AG04450 (cell line): Measurements from ENCODE around the gene TWNK. TPM values are rescaled to one million over a fixed set of nuclear protein-coding genes. Genes with fewer than 3 reads are reported as not detected.

ENCODE experiments used
- CTCF ChIA-PET: fragments of 300-600, 350-600 bp; formaldehyde crosslinking; extraction: SDS; loops from one replicate; lab custom pipeline; 2022; ENCODE audit warnings: antibody characterized with exemption, inconsistent platforms; lab: Charles Lee
- POLR2A ChIA-PET: fragments of 350-600 bp; formaldehyde crosslinking; extraction: SDS; loops from one replicate; lab custom pipeline; 2021; ENCODE audit warnings: antibody characterized with exemption, inconsistent platforms; lab: Yijun Ruan, JAX
- DNase-seq: peaks from one replicate; pipeline ENCODE4 v3.0.0-alpha.2; 2011; ENCODE audit warnings: low read depth, low spot score
- H3K27ac ChIP-seq: one replicate; pipeline ENCODE4 v1.5.1; 2012; ENCODE audit warnings: low read depth, low read length, control low read depth
- H3K27me3 ChIP-seq: one replicate; pipeline ENCODE4 v1.6.0; 2012; ENCODE audit warnings: low read length; ENCODE audit not compliant: control insufficient read depth, insufficient read depth
- H3K4me3 ChIP-seq: 2 replicates; pipeline ENCODE4 v1.5.1; 2011; ENCODE audit warnings: mild to moderate bottlenecking, low read depth, low read length, control low read depth
- H3K9me3 ChIP-seq: 2 replicates; pipeline ENCODE4 v1.5.1; 2012; ENCODE audit warnings: low read length; ENCODE audit not compliant: control insufficient read depth, insufficient read depth
- polyA plus RNA-seq: library from polyadenylated mRNA; depleted of rRNA; stranded (reverse); fragments of >200 nt; gene quantifications from 2 replicates; pipeline ENCODE4 v1.2.3, GENCODE V29; 2011
- TF ChIP-seq, protein P1 (sequence below): IDR thresholded peaks from 2 replicates; pipeline ENCODE4 v1.5.1; 2011; ENCODE audit warnings: low read depth, low read length, control low read depth, inconsistent platforms

TWNK gene
- polyA plus RNA-seq, 1 experiment: 4.3 TPM

DNA sequence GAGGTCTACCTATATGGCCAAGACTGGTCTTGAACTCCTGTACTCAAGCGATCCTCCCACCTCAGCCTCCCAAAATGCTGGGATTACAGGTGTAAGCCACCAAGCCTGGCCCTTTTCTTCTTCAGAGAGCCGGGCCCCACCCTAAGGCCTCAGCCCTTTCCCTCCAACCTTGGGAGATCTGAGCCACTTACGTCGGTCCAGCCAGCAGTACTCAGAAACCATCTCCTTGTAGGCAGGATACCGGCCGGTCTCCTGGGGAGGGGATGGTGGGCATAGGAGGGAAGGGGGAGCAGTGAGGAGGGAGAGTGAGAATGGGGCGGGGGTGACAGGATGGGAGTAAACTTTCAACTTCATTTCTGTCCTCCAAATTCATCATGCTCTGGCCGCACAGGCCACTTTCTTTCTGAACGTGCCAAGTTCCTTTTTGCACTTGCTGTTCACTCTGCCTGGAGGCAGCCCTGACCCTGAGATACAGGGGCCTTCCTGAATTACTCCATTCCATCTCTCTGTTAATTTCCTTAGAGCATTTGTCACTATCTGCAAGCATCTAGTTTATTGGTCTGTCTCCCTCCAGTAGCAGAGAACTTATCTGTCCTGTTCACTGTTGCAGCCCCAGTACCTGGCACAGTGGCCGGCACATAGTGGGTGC, 33.2 kb downstream of the TWNK start:
- H3K27ac ChIP-seq: no peak overlapping the region
- H3K27me3 ChIP-seq: no peaks in the 10 kb centered on the region
- ChIA-PET POLR2A (no interaction called here), CTCF (interaction anchor here (1.2 to 3.1 kb wide), 7 partner anchors 9 to 576 kb away, joined by 3 to 46 read pairs (median 4); partner anchors contain the start of genes KAZALD1, PDZD7 and SFXN3)
- no peaks in the 10 kb centered on the region for H3K9me3 ChIP-seq
- no peak for DNase-seq
- H3K4me3 ChIP-seq: no peak overlapping the region
- TF ChIP-seq, protein P1, sequence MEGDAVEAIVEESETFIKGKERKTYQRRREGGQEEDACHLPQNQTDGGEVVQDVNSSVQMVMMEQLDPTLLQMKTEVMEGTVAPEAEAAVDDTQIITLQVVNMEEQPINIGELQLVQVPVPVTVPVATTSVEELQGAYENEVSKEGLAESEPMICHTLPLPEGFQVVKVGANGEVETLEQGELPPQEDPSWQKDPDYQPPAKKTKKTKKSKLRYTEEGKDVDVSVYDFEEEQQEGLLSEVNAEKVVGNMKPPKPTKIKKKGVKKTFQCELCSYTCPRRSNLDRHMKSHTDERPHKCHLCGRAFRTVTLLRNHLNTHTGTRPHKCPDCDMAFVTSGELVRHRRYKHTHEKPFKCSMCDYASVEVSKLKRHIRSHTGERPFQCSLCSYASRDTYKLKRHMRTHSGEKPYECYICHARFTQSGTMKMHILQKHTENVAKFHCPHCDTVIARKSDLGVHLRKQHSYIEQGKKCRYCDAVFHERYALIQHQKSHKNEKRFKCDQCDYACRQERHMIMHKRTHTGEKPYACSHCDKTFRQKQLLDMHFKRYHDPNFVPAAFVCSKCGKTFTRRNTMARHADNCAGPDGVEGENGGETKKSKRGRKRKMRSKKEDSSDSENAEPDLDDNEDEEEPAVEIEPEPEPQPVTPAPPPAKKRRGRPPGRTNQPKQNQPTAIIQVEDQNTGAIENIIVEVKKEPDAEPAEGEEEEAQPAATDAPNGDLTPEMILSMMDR: no peak

DNA sequence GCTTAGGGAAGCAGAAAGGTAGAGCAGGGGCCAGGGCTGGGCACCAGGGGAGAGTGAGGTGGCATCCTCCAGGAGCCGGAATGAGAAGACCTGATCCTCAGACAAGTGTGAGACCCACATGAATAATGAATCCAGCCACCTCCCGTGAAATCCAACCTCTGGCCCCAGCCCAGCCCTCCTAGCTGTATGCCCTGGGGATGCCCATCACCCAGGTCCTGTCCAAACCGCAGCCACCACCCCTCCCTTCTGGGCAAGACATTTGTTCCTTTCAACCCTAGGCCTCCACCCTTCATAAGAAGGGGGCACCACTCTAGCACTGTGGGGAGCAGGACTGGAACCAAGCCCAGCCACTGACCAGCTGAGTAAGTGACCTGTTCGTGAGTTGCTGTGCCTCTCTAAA, 33.9 kb downstream of the TWNK start:
- no peak overlapping the region for H3K27ac ChIP-seq
- DNase-seq: no peak
- ChIA-PET CTCF (no interaction called here), POLR2A (no interaction called here)
- no peaks in the 10 kb centered on the region for H3K9me3 ChIP-seq
- TF ChIP-seq, protein P1: no peak
- no peak overlapping the region for H3K4me3 ChIP-seq
- H3K27me3 ChIP-seq: no peaks in the 10 kb centered on the region

DNA sequence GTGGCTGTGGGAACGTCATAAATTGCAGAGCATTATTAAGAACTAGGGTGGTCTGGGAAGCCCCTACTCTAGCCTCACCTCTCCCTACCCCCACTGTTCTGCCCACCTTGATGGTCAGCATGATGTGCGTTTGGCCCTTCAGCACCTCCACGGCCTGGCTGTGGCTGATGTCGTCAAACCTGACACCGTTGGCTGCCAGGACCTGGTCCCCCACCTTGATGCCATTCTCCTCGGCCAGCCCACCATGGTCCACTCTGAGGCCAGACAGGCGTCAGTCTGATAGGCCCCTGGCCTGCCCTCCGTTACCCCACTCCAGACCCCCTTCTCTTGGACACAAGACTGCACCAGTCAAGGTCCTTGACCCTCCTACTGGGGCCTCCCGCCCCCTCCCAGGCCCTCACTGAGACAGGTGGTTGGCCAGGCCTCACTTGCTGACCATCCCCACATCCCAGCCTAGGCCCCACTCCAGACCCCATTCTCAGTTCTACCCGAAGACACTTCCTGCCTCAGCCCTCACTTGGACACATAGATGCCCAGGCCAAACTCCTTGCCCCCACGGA, 34.4 kb downstream of the TWNK start:
- no peak for DNase-seq
- Histone ChIP-seq H3K27me3 (no peaks in the 10 kb centered on the region), H3K4me3 (no peak overlapping the region), H3K9me3 (no peaks in the 10 kb centered on the region), H3K27ac (no peak overlapping the region)
- ChIA-PET CTCF (no interaction called here), POLR2A (no interaction called here)
- TF ChIP-seq, protein P1: no peak

DNA sequence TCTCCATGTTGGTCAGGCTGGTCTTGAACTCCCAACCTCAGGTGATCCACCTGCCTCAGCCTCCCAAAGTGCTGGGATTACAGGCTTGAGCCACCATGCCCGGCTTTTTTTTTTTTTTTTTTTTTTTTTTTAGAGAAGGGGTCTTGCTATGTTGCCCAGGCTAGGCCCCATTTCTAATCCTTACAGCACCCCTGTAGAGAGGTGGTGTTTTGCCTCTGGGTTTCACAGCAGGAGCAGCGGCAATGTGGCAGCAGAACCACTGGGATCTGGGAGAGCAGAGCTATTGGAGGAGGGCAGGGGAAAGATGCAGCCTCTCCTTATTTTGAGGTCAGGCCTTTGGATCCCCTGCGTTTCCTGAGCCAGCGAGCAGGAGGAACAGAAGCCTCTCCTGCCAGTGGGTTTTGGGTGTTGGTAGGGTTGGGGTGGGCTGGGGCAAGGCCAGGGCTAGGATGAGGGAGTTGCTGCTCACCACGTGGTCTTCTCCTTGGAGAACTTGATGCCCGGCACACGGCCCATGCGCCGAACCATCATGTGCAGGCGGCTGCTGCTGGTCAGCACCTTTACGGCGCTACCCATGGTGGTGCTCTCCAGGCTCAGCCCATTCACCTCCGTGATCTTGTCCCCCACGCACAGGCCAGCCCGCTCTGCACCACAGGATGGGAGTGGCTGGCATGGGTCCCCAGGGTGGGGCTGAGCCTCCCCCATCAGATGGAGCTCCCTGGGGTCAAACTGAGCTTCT, 35.8 kb downstream of the TWNK start:
- ChIA-PET POLR2A (interaction anchor here (0.6 kb wide), 1 partner anchor 26 kb away, joined by 7 read pairs; no protein-coding TSS in a partner anchor), CTCF (interaction anchor here (0.5 to 1.4 kb wide), 4 partner anchors 9 to 36 kb away, joined by 3 to 7 read pairs (median 4); no protein-coding TSS in a partner anchor)
- DNase-seq: no peak
- no peaks in the 10 kb centered on the region for H3K27me3 ChIP-seq
- no peak overlapping the region for H3K27ac ChIP-seq
- TF ChIP-seq, protein P1: no peak
- no peak overlapping the region for H3K4me3 ChIP-seq
- no peaks in the 10 kb centered on the region for H3K9me3 ChIP-seq
